ENCODE results near the gene KRT6B.

Gene KRT6B

DNA sequence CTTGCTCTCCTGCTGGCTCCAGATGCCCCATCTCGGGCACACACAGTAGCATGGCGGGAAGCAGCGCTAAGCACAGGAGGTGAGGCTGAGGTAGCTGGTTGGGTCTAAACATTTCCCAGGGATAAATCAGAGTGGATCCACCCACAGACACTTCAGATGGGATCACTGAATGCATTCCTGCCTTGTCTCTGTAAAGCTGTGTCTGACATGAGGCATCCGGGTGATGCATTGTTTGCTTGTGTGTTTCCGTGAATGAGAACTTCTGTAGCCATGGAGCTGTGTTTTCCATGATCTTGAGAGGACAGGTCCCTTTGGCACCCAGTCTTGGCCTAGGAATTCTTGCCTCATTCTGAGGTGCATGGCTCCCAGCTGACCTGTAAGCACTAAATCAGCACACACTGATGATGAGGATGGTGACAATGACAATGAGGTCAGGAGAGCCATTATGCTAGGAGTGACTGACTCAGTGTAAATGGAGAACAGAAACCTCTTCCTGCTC is 11.1 kb downstream of the KRT6B start:
- no peak overlapping the region for H3K4me3 ChIP-seq (ENCODE audit: low read depth, low read length)
- TF ChIP-seq, protein P1, sequence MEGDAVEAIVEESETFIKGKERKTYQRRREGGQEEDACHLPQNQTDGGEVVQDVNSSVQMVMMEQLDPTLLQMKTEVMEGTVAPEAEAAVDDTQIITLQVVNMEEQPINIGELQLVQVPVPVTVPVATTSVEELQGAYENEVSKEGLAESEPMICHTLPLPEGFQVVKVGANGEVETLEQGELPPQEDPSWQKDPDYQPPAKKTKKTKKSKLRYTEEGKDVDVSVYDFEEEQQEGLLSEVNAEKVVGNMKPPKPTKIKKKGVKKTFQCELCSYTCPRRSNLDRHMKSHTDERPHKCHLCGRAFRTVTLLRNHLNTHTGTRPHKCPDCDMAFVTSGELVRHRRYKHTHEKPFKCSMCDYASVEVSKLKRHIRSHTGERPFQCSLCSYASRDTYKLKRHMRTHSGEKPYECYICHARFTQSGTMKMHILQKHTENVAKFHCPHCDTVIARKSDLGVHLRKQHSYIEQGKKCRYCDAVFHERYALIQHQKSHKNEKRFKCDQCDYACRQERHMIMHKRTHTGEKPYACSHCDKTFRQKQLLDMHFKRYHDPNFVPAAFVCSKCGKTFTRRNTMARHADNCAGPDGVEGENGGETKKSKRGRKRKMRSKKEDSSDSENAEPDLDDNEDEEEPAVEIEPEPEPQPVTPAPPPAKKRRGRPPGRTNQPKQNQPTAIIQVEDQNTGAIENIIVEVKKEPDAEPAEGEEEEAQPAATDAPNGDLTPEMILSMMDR (IDR thresholded peaks at IDR 0.05; ENCODE audit: borderline replicate concordance, insufficient read depth, low read depth, low read length), result no peak

DNA sequence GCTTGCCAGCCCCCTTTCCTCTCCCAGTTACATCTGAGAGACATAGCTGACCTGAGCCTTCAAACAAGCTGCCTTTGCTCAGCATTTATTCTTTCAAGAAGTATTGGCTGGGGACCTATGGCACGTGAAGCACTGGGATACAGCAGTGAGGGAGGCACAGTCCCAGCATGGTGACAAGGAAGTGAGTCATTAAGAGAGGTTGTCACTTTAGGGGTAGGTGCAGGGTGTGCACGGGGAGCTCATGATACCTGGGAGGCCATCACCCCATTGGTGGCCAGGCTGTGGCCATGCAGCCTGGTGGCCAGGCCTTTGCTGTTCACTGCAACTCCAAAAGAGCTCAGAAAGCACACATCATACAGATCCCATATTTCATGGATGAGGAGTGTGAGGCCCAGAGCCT is 12.1 kb downstream of the KRT6B start:
- TF ChIP-seq, protein P1 (IDR thresholded peaks at IDR 0.05; ENCODE audit: borderline replicate concordance, insufficient read depth, low read depth, low read length), result no peak

DNA sequence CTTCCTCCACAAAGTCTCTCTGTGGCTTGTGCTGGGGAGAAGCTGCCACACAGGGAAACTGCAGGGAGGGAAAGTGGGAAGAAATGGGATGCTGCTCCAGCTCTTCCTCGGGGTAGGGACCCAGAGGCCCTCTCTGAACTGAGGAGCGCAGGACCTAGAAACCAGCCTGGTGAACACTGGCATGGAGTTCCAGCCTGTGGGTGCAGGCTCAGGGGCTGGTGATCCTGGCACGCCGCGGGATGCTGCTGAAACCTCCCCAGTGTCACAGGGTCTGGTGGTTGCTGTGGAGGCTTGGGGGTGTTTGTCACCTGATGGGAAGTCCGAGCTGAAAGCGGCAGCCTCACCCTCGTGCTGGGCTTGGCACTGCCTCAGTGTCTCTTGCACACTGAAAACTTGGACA is 12.5 kb downstream of the KRT6B start:
- no peak overlapping the region for H3K4me3 ChIP-seq (ENCODE audit: low read depth, low read length)
- TF ChIP-seq, protein P1 (IDR thresholded peaks at IDR 0.05; ENCODE audit: borderline replicate concordance, insufficient read depth, low read depth, low read length), result no peak

More for the DNA sequence above, 12.1 kb downstream of the KRT6B start:
- H3K4me3 ChIP-seq (ENCODE audit: low read depth, low read length), result no peak overlapping the region

DNA sequence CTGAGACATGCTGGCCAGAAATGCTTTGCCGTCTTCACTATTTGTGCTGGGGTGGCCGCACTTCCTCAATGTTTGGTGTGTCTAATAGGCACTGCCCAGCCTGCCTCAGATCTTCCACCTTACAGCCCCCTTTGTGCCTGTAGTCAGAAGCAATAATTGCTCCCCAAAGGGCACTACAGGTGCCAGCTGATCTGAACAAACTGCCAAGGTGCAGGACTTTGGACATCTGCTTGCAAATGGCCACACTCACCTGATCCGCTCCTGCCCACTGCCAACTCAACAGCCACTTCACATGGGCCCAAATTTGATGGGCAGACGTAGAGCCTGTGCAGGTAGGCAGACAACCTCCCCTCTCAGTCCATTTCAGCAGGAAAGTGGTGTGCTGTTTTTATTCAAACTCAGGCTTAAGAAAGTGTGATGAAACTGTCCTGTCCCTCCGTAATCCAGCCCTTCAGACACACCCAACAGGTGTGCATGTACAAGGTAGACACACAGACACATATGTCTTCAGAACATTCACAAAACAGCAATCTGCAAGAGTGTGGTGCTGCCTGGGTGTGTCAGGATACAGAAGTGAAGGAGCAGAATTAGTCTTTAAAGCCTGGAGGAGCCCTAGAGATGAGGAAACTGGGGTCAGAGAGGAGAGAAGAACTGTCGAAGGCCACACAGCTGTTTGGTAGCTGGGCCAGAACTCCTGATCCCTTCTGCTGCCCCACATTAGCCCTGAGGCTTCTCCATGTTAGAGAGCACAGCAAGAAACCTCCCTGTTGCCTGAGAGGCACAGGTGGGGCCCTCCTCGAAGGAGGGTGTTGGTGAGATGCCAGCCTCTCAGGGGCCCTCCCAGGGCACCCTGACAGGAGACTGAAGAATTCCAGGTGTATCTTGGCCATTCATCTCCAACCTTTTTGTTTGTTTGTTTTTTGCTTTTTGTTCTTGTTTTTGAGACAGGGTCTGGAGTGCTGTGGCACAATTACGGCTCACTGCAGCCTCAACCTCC is 13.3 kb downstream of the KRT6B start:
- no peak overlapping the region for H3K4me3 ChIP-seq (ENCODE audit: low read depth, low read length)
- TF ChIP-seq, protein P1 (IDR thresholded peaks at IDR 0.05; ENCODE audit: borderline replicate concordance, insufficient read depth, low read depth, low read length), result no peak

DNA sequence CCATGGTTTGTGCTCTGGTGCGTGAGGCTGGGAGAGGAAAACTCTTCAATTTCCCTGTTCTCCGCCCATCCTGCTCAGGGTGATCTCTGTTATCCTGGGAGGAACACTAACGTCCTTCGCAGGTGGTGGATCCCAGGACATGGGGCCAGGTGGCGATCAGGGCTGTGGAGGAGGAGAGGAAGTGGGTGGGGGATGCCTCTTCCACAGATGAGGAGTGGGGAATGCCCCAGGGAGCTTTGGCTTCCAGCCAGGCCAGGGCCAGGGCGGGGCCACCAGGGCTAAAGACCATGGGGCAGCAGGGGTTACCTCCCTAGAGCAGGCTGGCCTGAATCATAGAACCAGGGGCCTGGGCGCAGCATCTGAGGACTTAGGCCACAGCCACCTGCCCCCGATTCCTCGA is 14.4 kb downstream of the KRT6B start:
- H3K4me3 ChIP-seq (ENCODE audit: low read depth, low read length), result no peak overlapping the region
- TF ChIP-seq, protein P1 (IDR thresholded peaks at IDR 0.05; ENCODE audit: borderline replicate concordance, insufficient read depth, low read depth, low read length), result no peak

DNA sequence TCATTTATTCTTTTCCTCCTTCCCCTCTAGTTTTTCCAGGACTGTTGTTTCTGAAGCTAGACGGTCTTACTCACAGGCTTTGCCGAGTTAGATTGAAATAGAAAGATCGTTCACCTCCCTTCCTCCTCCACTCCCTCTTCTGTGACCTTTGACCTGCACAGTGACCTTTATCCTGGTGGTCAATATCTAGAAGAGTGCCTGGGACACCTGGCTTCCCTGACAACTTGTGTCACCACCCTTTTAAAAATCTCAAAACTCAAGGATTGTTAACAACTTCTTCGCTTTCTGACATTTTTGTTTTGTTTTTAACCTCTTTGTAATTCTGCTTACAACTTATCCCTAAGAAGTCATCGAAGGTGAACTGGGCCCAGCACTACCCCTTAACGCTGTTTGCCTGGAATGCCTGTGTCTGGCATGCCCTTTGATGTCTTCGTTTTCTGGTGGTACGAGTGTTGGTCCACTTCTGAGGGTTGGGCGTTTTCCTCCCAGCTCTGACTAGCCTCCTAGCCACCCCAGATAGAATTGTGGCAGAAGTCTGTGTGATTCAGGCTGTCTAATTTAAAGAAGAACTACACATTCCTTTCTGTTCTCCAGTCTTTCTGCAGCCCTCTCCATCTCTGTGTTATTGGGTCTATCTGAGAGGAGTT is 15.0 kb downstream of the KRT6B start:
- TF ChIP-seq, protein P1 (IDR thresholded peaks at IDR 0.05; ENCODE audit: borderline replicate concordance, insufficient read depth, low read depth, low read length), result no peak
- no peak overlapping the region for H3K4me3 ChIP-seq (ENCODE audit: low read depth, low read length)
